HK-2 (cell line): ENCODE data around the gene PPP1CA.

ENCODE experiments used
- DNase-seq: peaks from one replicate; pipeline ENCODE4 v3.0.0-alpha.2; 2018; ENCODE audit not compliant: unreplicated experiment

PPP1CA gene

DNA sequence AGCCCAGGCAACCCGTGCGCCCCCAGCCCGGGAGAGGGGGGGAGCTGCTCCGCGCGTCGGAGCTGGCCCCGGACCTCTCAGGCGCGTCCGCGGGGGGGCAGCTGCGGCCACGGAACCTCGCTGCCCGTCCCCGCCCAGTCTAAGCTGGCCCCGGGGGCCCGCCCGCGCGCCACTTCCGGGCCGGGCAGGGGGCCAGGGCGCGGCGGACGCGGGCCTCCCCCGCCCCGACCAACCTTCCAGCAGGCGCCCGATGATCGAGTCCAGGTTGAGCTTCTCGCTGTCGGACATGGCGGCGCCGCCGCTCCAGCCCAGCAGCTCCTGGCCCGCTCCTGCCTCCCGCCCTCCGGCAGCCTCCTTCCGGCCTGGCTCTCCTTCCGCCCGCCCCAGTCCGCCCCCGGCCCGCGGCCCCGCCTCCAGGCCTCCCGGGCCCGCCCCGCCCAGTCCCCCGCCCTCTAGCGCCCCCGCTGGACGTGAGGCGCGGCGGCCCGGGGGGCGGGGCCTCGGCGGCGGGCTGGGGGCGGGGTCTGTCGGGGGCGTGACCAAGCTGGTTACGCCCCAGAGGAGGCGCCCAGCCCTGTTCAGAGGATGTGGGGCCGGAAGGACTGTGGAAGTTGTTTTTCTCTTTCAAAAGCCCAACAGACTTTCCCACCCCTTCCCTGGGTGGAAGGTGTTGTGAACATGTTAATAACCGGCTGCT is at the start of gene PPP1CA:
TSS of gene PPP1CA (minus strand) at position 364 of the 697 bp plus-strand sequence. CDS start at position 288, 76 bp downstream.
- peak; percentile 87 for DNase-seq

DNA sequence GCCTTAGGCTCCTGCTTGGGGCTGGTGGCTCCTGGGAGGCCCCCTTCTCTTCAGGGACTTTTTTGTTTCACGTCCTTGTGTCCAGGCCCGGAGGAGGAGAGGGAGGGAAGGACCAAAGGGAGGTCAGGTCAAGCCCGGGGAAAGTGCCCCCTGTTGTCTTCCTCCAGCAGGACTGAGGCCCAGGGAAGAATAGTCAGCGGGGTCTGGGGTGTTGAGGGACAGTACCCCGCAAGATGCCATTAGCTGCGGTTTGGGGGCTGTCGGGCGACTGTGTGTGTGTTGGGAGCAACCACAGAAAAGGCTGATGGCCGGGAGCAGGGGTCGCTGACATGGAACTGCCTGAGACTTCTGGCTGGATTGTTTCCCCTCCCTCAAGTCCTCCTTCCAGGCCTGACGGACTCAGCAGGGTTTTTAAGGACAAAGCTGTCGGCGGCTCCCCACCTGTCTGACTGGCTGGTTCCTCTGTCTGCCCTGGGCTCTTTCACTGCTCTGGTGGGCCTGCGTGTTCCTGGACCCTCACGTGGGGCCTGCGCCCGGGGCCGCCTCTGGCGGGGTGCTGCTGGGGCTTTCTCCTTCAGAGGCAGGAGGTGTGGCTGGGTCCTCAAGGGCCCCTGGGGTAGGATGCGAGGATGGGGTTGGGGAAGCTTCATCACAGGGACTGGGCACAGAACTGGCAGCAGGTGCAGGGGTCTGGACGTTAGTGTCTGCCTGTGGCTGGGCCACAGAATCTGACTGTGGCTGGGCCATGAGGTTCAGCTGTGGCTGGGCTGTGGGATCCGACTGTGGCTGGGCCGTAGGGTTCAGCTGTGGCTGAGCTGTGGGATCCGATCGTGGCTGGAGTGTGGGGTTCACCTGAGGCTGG is 49.4 kb upstream of the PPP1CA start:
- DNase-seq: no peak

DNA sequence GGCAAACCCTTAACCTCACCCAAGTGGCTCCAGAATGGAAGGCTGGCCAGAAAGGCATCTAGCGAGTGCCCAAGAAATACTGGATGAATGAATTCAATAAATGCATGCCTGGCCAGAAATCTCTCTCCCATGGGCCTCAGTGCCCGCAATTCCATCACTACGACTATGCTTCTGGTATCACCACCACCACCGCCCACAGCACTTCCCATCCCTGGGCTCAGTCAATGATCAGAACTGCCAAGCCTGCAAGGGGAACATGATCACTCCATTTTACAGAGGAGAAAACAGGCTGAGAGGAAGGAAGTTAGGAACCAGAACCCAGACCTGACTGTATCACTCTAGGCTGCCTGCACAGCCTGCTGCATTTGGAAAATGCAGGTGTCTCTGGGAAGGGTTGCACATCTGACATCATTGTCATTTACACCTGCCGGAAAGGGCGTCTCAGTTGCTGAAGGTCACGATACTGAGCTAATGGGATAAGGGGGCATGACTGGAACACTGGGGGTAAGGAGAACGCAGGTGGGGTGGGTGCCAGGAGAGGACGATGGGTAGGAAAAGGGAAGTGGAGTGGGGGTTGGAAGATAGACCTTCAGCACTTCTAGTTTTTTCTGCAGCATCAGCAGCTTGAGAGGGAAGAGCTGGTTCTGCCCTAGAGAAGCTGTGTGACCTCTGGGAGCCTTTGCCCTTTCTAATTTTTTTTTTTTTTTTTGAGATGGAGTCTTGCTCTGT is 47.6 kb upstream of the PPP1CA start:
- no peak for DNase-seq

DNA sequence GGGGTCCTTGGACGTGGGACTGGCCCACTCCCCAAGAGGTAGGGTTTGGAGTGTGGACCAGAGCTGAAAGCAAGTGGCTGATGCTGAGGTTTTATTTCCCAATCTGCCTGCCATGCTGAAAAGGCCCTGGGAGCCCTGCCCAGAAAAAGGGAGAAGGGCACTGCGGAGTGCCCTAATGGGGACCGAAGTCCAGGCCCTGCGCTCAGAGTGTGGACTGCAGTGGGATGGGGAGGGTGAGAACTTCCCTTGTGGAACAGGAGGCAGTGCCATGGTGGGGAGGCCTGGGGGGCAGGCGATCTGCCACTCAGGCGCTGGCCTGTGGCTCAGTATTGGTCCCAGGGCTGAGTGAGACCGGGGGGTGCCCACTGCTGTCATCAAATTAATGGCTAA is 46.6 kb upstream of the PPP1CA start:
- DNase-seq: no peak

DNA sequence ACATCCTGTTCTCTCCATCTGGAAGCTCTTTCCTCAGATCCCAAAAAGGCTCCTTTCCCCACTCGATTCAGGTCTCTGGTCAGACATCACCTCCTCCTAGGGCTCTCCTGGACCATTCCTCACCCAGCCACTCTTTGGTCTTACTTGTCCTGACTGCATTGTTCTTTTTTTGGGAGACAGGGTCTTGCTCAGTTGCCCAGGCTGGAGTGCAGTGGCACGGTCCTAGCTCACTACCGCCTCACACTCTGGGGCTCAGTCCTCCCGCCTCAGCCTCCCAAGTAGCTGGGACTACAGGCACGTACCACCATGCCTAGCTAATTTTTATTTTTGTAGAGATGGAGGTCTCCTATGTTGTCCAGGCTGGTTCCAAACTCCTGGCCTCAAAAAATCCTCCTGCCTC is 43.9 kb upstream of the PPP1CA start:
- no peak for DNase-seq

DNA sequence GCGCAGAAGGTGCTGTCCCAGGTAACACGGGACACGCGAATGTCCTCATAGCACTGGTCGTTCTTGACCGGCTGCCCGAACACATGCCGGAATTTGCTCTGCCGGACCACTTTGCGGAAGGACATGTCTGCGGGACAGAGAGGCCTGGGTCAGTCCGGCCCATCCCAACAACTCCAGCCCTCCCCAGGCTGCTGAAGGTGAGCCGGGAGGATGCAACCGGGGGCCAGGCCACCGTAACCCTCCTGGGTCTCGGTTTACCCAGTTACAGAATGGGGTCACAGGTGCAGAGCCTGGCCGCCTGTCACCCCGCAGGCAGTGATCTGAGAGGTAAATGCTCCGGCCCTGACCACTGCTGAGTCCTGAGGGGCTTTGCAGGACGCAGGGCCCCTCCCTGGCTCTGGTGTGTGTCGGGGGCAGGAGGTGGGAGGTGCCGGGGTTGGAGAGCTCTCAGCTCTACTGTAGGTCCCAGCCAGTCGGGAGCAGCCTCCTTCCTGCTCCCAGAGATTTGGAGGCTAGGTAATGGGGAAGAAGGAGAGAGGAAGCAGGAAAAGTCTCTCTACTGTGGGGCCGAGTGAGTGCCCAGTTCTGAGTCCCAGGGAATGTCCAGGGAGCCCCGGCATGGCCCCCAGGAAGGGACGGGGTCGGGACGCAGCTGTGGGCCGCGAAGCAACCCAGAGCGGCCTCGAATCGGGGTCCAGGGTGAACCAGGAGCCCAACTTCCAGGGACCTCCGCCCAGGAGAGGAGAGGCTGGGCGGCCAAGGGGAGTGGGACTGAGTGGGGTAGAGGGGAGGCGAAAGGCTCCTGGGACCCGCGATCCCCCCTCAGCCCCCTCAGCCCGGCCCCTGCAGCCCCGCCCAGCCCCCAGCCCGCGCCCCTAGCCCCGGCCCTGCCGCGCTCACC is 41.1 kb upstream of the PPP1CA start:
- no peak for DNase-seq

DNA sequence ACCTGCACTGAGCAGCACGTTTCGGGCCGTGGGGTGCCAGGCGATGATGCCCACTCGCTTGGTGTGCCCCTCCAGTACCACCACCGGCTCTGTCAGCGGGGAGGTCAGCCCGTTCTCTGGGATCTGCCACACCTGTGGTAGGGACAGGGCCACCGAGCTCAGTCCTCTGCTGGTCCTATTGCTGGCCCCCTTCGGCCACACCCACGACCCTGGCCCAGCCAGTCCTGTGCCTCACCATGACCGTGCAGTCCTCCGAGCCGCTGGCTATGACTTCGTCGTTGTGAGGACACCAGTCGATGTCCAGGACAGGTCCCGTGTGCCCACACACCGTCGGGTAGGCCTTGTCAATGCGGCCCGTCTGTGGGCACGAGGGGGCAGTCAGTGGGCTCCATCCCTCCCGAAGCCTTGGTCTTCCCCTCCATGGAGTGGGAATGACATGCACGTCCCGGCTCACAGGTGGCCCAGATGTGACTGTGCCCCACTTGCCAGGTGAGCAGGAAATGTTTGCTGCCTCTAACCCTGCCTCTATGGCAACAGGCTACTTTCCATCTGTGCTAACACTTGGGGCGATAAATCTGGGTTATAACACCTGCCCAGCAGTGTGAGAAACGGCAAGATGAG is 40.2 kb upstream of the PPP1CA start:
- no peak for DNase-seq

DNA sequence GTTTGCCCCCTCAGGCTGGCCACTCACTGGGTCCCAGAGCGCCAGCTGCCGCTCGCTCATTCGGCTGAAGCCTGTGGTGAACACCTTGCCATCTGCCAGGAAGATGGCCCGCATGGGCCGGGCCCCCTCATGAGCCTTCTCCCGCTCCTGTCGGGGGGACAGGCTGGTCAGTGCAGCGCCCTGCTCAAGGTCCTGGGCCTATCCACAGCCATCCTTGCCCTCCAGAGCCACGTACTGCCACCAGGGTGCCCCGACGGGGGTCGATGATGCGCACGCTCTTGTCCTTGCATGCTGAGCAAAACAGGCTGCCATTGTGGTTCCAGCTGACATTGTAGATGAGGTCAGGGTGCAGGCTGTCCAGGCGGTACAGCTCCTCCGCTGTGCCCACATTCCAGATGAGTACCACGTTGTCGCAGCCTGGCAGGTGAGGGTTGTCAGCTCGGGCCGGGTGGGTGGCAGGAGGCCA is 39.5 kb upstream of the PPP1CA start:
- DNase-seq: no peak

DNA sequence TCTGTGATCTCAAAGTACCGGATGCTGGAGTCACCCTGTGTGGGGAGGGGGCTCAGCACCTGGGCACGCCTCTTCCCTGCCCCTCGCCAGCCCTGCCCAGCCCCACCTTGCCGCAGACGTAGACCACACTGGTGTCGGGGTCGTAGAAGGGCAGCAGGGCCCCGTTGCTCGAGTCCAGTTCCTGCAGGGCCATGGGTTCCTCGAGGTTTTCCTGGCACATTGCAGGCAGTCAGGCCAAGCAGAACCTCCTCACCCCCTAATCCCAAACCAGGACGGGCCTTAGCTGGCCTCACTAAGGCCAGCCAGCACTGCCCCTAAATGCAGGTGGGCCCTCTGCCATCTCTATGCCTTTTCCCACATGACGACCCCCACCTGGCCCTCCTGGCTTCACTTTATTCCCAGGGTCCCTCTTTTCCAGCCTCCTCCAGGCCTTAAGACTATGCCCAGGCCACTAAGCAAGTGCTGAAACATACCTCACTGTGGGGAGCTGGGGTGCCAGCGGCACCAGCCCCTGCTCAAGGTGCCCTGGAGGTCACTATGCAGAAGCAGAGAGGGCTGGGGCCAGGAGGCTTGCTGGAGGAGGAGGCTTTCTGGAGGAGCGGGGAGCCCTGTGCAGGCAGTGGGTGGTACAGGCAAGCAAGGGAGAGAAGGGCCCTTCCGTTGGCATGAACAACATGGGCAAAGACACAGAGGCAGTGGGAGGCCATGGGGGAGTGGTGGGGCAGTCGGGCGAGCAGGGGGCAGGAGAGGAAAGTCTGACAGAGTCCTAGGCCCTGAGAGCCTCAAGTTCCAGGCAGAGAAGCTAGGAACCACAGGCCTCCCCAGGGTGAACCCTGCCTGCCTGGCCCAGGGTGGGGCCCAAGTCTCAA is 38.8 kb upstream of the PPP1CA start:
- no peak for DNase-seq

DNA sequence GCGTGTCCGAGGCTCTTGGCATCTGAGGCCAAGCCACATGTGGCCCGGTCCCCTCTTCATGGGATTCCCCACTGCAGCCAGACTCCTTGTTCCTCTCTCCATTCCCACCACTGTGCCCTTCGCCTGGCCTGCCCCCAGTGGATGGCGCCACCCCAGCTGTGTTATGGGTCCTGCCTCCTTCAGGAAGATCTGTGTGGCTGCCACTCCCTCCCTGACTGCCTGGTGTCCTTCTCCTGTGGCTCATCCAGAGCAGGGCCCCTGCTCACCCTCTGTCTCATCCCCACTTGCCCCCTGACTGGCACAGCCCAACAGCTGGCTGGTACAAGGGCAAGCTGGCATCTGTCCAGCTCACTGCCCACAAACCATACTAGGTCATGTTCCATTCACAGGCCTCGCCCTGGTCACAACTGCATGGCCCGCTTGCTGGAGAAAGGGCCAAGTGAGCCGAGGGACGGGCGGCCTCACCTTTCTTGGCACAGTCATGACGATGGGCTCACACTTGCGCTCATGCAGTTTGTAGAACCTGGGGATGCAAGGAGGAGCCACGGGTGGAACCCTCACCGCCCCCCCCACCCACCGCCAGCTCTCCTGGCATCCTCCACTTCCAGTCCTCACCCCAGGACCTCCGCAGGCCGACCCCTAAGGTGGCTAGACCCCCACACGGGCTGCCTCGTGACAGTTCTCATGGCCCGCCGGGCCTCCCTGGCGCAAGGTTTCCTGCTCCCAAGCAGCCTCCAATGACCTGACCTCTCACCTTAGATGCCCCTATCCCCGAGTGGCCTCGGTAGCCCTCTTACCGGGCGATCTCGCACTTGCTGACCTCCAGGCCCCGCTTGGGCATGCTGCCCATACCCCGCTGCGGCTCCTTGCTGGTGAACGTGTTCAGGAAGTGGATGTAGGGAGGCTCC is 37.9 kb upstream of the PPP1CA start:
- DNase-seq: no peak

DNA sequence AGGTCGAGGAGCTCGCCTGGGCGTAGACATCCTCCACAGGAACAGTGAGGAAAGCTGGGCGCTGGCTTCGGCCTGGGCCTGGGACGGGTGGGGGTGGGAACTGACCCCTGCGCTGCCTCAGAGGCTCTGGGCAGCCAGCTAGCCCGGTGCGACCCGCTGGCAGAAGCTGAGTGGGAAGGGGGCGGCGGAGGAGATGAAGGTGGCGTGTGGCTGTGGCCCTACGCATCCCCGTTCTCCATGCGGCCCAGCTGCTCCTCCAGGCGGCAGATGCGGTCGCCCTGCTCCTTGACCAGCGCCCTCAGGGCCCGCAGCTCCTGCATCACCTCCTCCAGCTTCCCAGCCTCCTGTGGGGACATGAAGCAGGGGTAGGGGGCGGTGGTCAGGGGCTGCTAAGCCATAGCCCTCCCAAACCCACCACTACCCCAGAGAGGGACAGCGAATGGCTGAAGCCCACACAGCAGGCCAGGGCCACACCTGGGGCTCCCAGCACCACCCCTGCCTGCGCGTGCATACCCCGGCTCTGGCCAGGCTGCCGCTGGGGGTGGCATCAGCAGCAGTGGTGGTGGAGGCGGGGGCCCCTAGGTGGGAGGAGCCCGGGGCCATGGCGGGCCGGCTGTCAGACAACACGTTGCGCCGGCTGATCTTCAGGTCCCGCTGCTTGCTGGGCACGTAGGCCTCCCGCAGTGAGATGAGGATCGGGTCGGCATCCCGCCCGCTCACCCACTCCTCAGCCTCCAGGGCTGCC is 36.7 kb upstream of the PPP1CA start:
- DNase-seq: no peak

DNA sequence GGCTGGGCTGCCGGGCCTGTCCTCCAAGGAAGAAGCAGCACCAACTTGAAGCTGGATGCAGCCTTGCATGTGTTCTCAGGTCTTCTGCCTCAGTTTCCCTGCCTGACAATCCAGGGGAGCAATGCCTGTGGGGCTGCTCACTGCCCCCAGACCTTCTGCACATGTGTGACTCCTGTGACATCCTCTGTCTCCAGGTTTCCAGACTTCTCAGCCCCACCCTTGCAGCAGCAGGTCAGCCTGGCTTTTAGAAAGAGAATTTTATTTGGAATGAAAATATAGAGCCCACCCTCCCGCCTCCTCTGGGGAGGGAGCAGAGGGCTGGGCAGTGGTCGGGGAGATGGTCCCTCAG is 36.1 kb upstream of the PPP1CA start:
- no peak for DNase-seq

DNA sequence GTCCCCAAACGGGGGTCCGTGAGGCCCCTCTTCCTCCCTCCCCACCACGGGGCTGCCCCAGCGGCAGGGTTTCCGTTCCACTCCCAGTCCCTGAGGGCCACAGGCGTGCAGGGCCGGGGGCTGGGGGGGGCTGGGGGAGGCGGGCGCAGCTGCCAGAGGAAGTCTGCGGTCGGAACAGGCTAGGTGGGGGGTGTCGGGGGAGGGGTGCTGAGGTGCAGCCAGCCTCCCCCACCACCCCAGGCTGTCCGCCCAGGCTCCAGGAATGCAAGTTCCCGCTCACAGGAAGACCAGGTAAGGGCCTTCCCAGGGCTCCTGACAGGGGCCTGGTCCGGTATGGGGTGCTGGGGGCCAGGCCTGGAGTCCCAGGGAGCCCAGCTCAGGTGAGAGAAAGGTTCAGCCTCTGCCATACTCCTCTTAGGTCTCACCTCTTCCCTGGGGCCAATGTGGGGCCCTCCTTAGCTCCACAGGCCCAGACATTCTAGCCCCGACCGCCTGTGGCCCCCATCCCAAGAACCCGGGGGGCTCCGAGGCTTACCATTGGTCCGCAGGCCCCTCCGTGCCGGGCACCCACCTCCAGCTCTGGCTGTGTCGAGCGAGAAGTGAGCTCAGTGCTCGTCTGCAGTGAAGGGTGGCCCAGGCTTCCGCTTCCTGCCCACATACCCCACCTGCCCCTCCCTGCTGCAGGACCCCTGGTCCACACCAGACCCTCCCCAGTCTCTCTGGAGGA is 35.6 kb upstream of the PPP1CA start, which contains the start of gene PTPRCAP:
TSS of gene PTPRCAP (minus strand) at position 601 of the 727 bp plus-strand sequence. CDS start at position 538, 63 bp downstream.
- no peak for DNase-seq

DNA sequence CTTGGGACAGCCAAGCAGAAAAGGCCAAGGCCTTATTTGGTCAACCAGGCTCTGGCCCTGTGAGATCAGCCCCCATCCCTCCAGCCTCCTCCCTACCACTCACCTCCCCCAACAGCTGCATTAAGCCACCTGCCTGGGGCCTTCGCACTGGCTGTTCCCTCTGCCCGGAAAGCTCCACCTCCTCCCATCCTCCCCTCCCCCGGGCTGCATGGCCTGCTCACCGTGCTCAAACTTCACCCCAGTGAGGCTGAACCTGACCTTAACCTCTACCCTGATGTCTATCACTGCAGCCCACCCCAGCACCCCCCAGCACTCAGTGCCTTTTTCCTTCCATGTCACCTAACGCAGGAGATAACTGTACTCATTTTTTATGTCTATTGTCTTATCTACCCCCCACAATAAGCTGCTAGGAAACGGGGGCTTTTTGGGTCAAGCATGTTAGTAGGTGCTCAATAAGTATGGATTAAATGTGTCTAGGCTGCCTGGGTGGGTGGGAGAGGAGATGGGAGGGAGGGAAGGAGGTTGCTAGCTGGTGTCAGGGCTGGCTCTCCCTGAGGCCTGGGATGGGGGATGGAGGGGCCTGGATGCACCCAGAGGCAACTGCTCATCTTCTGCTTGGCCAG is 34.9 kb upstream of the PPP1CA start:
- DNase-seq: no peak

DNA sequence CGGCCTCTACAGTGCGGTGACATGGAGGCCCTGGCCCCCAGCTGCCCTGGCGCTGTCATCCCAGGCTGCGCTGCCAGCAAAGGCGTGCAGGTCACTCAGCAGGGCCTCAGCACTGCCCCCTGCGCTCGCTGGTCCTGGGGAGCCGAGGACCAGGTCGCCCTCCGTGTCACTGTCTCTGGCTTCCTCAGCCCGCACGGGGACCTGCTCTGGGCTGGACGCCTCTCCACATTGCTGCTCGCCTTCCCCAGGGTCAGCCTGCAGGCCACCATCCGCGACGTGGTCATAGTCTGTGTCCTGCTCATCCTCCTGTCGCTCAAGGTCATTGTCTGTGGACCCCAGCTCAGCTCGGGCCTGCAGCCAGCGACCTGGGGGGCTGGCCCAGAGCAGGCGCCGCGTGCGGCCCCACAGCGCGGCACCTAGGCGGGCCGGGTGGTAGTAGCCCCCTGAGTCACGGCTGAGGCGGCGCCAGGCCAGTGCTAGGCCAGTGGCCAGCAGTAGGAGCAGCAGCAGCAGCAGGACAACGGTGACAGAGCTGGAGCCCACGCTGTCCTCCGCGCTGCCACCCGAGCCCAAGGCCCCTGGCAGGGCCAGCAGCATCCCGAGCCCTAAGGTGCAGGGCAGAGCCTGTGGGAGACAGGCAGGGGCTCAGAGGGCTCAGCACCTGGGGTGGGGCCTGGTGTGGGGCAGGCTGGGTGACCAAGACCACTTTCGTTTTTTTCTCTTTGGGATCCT is 34.2 kb upstream of the PPP1CA start:
- no peak for DNase-seq

DNA sequence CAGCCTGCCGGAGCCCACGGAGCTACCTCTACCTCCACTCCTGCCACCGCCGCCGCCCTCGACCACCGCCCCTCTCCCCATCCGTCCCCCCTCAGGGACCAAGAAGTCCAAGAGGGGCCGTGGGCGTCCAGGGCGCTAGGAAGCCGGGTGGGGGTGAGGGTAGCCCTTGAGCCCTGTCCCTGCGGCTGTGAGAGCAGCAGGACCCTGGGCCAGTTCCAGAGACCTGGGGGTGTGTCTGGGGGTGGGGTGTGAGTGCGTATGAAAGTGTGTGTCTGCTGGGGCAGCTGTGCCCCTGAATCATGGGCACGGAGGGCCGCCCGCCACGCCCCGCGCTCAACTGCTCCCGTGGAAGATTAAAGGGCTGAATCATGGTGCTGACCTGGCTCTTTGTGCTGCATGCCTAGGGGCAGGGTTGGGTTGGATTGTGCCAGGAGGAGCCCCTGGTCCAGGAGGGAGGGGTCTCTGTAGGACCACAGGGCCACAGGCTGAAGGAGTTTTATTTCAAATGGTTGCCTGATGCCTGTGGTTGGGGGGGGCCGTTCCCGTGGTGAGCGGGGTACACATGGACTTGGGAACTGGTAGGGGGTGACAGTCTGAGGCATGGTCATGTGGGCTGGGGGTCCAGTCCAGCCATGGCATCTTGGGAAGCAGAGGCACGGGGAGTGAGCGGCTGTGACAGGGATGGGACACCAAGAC is 33.5 kb upstream of the PPP1CA start:
- no peak for DNase-seq
